ENCODE data around the gene MRPL17. TPM values are rescaled to one million over a fixed set of nuclear protein-coding genes. Genes with fewer than 3 reads are reported as not detected.

Gene MRPL17
- total RNA-seq, result 99.3 and 103 TPM in 2 replicates

GRCh38 chr11:6682936-6683861, at the start of gene MRPL17:
MRPL17 (minus strand) TSS chr11:6683340; CDS start chr11:6683296, 44 bp downstream.

GRCh38 chr11:6655790-6656583, 27.2 kb downstream of the MRPL17 start, which contains the start of gene DCHS1:
DCHS1 (minus strand) TSS chr11:6655809; CDS start chr11:6641613, 14,196 bp downstream.

Other genes with a start within 250 kb of the MRPL17 start
- gene HPX, start 242.4 kb downstream of the MRPL17 start, total RNA-seq, result 0.27 TPM in 1 of 2 replicates, not detected in the other
- gene TRIM3, start 209.4 kb downstream of the MRPL17 start, total RNA-seq, result 14.1 and 18.9 TPM in 2 replicates
- gene ARFIP2, start 202.0 kb downstream of the MRPL17 start, total RNA-seq, result 33.8 and 38.9 TPM in 2 replicates
- gene TIMM10B, start 201.8 kb downstream of the MRPL17 start, total RNA-seq, result 20.7 and 28.3 TPM in 2 replicates
- gene DNHD1, start 186.1 kb downstream of the MRPL17 start, total RNA-seq, result 0.47 and 2.3 TPM in 2 replicates
- gene RRP8, start 79.7 kb downstream of the MRPL17 start, total RNA-seq, result 17.4 and 19.6 TPM in 2 replicates
- gene ILK, start 79.6 kb downstream of the MRPL17 start, total RNA-seq, result 179 and 196 TPM in 2 replicates
- gene TAF10, start 71.1 kb downstream of the MRPL17 start, total RNA-seq, result 37.4 and 42.3 TPM in 2 replicates
- gene TPP1, start 63.9 kb downstream of the MRPL17 start, total RNA-seq, result 51.3 and 99.0 TPM in 2 replicates
- 22.5 and 23.9 TPM in 2 replicates for gene DCHS1, start 27.5 kb downstream of the MRPL17 start, total RNA-seq
- gene OR2AG2, start 88.6 kb upstream of the MRPL17 start, total RNA-seq, result not detected in 2 replicates
- not detected in 2 replicates for gene OR2AG1, start 99.7 kb upstream of the MRPL17 start, total RNA-seq
- gene OR6A2, start 116.3 kb upstream of the MRPL17 start, total RNA-seq, result 0.07 TPM in 1 of 2 replicates, not detected in the other
- not detected in 2 replicates for gene OR10A5, start 162.3 kb upstream of the MRPL17 start, total RNA-seq
- not detected in 2 replicates for gene OR10A2, start 179.7 kb upstream of the MRPL17 start, total RNA-seq
- not detected in 2 replicates for gene OR10A4, start 193.3 kb upstream of the MRPL17 start, total RNA-seq
- gene OR2D2, start 209.2 kb upstream of the MRPL17 start, total RNA-seq, result not detected in 2 replicates
- not detected in 2 replicates for gene OR2D3, start 237.7 kb upstream of the MRPL17 start, total RNA-seq
- gene ZNF215, start 243.1 kb upstream of the MRPL17 start, total RNA-seq, result 1.4 and 1.7 TPM in 2 replicates

All from mammary microvascular endothelial cell (primary cell).